ENCODE data around the gene PCDHGA9. TPM values are rescaled to one million over a fixed set of nuclear protein-coding genes. Genes with fewer than 3 reads are reported as not detected.
"Not testable (repeated sequence)": the region's sequence is repeated elsewhere in the genome, so short reads cannot be mapped to it uniquely, and the experiment has no call there.

Gene PCDHGA9
- 4.4 TPM for polyA plus RNA-seq (ENCODE audit: insufficient read length)

GRCh38 chr5:141402553-141403243 is at the start of gene PCDHGA9:
PCDHGA9 (plus strand) TSS chr5:141402778; CDS start chr5:141402953, 175 bp downstream.
- DNase-seq, result no peak

- DNase-seq, result no peak
Measured at GRCh38 chr5:141354900-141355469, 47.6 kb upstream of the PCDHGA9 start, which contains the start of gene PCDHGA4. PCDHGA4 (plus strand) TSS chr5:141355021; CDS start chr5:141355108, 87 bp downstream.

- DNase-seq, result no peak
Measured at GRCh38 chr5:141355641-141356040, 46.9 kb upstream of the PCDHGA9 start.

GRCh38 chr5:141356133-141356532 is 46.4 kb upstream of the PCDHGA9 start:
- DNase-seq, result no peak

DNA sequence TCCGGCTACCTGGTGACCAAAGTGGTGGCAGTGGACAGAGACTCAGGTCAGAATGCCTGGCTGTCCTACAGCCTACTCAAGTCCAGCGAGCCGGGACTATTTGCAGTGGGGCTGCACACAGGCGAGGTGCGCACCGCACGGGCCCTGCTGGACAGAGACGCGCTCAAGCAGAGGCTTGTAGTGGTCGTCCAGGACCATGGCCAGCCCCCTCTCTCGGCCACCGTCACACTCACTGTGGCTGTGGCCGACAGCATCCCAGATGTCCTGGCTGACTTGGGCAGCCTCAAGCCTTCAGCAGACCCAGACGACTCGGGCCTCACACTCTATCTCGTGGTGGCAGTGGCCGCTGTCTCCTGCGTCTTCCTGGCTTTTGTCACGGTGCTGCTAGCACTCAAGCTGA is 45.6 kb upstream of the PCDHGA9 start:
- no peak for DNase-seq

GRCh38 chr5:141359790-141360426 is 42.7 kb upstream of the PCDHGA9 start, which contains the start of gene PCDHGB2:
PCDHGB2 (plus strand) TSS chr5:141359994; CDS start chr5:141360136, 142 bp downstream.
- no peak for DNase-seq

DNA sequence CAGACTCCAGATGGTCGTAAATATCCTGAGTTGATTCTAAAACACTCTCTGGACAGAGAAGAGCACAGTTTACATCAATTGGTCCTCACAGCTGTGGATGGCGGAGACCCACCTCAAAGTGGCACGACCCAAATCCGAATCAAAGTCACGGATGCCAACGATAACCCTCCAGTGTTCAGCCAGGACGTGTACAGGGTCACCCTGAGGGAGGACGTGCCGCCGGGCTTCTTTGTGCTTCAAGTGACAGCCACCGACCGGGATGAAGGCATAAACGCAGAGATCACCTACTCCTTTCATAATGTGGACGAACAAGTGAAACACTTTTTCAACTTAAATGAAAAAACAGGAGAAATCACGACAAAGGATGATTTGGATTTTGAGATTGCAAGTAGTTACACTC is 41.9 kb upstream of the PCDHGA9 start:
- no peak for DNase-seq

- DNase-seq, result no peak
Measured at GRCh38 chr5:141362719-141363118, 39.9 kb upstream of the PCDHGA9 start.

DNA sequence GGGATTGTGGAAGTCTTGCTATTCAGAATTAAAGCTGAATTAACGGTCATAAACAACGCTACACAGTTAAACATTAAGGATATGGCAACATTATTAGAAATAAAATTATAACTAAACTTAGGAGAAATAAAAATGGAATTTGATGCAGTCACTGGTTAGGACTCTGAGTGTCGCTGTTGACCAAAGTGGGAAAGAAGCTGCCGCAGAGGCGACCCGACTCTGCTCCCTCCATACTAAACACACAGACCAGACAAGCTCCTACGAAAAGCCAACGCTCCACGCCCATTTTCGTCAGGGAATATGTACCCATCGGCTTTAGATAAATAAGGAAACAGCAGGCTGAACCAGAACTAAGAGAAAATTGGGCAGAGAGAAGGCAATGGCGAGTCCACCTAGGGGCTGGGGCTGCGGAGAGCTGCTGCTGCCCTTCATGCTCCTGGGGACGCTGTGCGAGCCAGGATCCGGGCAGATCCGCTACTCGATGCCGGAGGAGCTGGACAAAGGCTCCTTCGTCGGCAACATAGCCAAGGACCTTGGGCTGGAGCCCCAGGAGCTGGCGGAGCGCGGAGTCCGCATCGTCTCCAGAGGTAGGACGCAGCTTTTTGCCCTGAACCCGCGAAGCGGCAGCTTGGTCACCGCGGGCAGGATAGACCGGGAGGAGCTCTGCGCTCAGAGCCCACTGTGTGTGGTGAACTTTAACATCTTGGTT is 38.5 kb upstream of the PCDHGA9 start, which contains the start of gene PCDHGA5:
TSS of gene PCDHGA5 (plus strand) at position 211 of the 709 bp plus-strand sequence. CDS start at position 380, 169 bp downstream.
- DNase-seq, result no peak

DNA sequence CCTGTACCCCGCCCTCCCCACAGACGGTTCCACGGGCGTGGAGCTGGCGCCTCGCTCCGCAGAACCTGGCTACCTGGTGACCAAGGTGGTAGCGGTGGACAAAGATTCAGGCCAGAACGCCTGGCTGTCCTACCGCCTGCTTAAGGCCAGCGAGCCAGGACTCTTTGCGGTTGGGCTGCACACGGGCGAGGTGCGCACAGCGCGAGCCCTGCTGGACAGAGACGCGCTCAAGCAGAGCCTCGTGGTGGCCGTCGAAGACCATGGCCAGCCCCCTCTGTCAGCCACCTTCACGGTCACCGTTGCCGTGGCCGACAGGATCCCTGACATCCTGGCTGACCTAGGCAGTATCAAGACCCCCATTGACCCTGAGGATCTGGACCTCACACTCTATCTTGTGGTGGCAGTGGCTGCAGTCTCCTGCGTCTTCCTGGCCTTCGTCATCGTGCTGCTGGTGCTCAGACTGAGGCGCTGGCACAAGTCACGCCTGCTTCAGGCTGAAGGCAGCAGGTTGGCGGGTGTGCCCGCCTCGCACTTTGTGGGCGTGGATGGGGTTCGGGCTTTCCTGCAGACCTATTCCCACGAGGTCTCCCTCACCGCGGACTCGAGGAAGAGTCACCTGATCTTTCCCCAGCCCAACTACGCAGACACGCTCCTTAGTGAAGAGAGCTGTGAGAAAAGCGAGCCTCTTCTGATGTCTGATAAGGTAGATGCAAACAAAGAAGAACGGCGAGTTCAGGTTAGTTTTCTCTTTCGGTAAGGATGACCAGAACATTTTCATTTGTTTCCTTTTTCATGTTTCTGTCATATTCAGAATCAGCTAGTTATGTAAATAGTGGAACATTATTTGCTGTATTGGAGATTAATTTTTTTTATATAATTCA is 36.3 kb upstream of the PCDHGA9 start:
- DNase-seq, result no peak

GRCh38 chr5:141369994-141370848 is 32.4 kb upstream of the PCDHGA9 start, which contains the start of gene PCDHGB3:
PCDHGB3 (plus strand) TSS chr5:141370242; CDS start chr5:141370395, 153 bp downstream.
- no peak for DNase-seq

GRCh38 chr5:141371572-141372475 is 30.8 kb upstream of the PCDHGA9 start:
- no peak for DNase-seq

DNA sequence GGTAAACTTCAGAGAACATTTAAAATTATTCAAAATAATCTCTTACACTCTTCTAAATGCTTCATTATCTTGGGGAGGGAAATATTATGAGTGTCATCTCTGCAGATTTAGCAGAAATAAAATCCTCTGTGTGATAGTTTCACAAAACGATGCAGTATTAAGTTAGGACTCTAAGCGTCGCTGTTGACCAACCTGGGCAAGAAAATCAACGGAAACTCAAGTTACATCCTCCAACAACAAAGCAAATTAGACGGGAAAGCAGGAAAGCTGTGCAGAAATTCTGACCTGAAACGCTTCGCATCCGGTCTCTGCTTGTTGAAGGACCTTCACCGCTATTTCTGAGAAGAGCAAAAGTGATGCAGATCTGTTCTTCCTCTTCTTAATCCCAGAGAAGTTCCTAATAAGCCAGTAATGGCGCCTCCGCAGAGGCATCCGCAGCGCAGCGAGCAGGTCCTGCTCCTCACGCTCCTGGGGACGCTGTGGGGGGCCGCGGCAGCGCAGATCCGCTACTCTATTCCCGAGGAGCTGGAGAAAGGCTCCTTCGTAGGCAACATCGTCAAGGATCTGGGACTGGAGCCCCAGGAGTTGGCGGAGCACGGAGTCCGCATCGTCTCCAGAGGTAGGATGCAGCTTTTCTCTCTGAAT is 28.8 kb upstream of the PCDHGA9 start, which contains the start of gene PCDHGA6:
TSS of gene PCDHGA6 (plus strand) at position 219 of the 645 bp plus-strand sequence. CDS start at position 412, 193 bp downstream.
- no peak for DNase-seq

- no peak for DNase-seq
Measured at GRCh38 chr5:141374627-141375026, 28.0 kb upstream of the PCDHGA9 start.

GRCh38 chr5:141375444-141376155 is 27.0 kb upstream of the PCDHGA9 start:
- DNase-seq, result not testable (repeated sequence)

- DNase-seq, result no peak
Measured at GRCh38 chr5:141382469-141383294, 19.9 kb upstream of the PCDHGA9 start, which contains the start of gene PCDHGA7. PCDHGA7 (plus strand) TSS chr5:141382742; CDS start chr5:141382900, 158 bp downstream.

- DNase-seq, result no peak
Measured at GRCh38 chr5:141383345-141383744, 19.2 kb upstream of the PCDHGA9 start.

Measured in hindlimb muscle (tissue), 1 donor.